Fibroblast of pulmonary artery (primary cell): ENCODE data around the gene GTF2H2C.
"Not testable (repeated sequence)": the region's sequence is repeated elsewhere in the genome, so short reads cannot be mapped to it uniquely, and the experiment has no call there.

Source experiments
- DNase-seq: peaks from one replicate; pipeline ENCODE4 v3.0.0-alpha.2; 2010; ENCODE audit warnings: low read depth
- H3K4me3 ChIP-seq: replicated peaks from 2 replicates; pipeline ENCODE4 v1.5.1; 2011; ENCODE audit warnings: low read depth, mild to moderate bottlenecking, control low read depth, low read length, moderate library complexity
- TF ChIP-seq, protein P1 (sequence below): IDR thresholded peaks from 2 replicates; pipeline ENCODE4 v1.5.1; 2011; ENCODE audit warnings: mild to moderate bottlenecking, control low read depth, low read length, inconsistent platforms; ENCODE audit errors: missing control alignments

The GTF2H2C gene

DNA sequence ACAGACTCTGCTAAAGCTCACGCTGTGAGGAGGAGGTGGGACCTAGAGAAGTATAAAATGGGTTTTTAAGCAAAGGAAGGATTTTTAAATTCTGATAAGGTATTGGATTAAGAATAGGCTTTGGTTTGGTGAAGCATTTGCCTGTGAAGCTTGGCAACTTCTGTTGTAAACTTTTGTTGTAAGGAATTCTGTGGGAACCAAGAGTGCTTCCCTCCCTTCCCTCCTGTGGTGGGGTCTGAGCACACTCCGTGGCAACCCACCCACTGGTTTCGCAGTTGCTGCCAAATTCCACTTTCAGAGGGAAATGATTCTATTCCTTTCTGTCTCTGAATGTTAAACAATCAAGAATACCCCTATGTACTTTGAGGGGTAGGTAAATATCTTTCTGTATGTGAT is 28.6 kb upstream of the GTF2H2C start:
- TF ChIP-seq, protein P1, sequence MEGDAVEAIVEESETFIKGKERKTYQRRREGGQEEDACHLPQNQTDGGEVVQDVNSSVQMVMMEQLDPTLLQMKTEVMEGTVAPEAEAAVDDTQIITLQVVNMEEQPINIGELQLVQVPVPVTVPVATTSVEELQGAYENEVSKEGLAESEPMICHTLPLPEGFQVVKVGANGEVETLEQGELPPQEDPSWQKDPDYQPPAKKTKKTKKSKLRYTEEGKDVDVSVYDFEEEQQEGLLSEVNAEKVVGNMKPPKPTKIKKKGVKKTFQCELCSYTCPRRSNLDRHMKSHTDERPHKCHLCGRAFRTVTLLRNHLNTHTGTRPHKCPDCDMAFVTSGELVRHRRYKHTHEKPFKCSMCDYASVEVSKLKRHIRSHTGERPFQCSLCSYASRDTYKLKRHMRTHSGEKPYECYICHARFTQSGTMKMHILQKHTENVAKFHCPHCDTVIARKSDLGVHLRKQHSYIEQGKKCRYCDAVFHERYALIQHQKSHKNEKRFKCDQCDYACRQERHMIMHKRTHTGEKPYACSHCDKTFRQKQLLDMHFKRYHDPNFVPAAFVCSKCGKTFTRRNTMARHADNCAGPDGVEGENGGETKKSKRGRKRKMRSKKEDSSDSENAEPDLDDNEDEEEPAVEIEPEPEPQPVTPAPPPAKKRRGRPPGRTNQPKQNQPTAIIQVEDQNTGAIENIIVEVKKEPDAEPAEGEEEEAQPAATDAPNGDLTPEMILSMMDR = no peak
- DNase-seq = no peak

DNA sequence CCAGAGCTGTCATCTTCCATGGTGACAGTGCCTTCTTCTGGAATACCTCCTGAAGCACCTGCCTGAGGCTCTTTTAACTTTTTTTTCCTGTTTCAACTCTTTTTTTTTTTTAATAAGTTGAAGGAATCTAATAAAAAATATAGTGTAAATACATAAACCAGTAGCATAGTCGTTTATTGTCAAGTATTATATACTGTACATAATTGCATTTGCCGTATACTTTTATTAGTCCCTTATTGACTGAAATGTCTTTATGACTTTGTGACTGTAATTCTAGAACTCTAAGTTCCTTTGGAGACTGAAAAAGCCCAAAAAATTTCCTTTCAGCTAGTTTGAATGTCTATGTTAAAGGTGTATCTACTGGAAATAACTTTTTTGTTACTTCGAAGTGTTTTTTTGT is 22.1 kb upstream of the GTF2H2C start:
- not testable (repeated sequence) for H3K4me3 ChIP-seq, DNase-seq

More for the DNA sequence above, 28.6 kb upstream of the GTF2H2C start:
- H3K4me3 ChIP-seq = no peak overlapping the region

DNA sequence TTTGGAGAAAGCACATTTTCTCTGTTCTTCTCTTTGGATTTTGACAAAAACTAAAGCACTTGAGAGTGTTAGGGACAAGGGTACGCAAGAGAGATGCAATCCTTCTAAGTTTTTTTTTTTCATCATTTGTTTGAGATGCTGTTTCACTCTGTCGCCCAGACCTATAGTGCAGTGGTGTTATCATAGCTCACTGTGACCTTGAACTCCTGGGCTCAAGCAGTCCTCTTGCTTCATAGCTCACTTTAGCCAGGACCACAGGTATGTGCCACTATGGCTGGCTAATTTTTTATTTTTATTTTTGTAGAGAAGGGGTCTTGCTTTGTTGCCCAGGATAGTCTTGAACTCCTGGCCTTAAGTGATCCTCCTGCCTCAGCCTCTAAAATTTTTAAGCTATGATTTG is 21.3 kb upstream of the GTF2H2C start:
- not testable (repeated sequence) for DNase-seq, H3K4me3 ChIP-seq

DNA sequence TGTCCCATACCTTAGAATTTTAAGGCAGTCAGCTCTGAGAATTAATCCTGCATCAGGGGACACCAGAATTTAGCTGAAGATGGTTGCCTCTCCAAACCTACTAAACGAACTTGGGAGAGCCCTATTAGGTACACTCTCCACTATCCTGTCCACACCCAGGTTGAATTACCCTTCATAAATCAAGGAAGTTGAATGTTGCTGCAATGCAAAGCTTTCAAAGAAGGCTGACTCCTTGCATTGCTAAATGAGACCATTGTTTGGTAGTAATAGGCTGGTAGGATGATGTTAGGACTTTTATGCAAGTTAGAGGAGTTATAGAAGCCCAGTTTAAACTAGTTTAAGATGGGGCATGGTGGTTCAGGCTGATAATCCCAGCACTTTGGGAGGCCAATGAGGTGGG is 18.6 kb upstream of the GTF2H2C start:
- not testable (repeated sequence) for H3K4me3 ChIP-seq, DNase-seq

DNA sequence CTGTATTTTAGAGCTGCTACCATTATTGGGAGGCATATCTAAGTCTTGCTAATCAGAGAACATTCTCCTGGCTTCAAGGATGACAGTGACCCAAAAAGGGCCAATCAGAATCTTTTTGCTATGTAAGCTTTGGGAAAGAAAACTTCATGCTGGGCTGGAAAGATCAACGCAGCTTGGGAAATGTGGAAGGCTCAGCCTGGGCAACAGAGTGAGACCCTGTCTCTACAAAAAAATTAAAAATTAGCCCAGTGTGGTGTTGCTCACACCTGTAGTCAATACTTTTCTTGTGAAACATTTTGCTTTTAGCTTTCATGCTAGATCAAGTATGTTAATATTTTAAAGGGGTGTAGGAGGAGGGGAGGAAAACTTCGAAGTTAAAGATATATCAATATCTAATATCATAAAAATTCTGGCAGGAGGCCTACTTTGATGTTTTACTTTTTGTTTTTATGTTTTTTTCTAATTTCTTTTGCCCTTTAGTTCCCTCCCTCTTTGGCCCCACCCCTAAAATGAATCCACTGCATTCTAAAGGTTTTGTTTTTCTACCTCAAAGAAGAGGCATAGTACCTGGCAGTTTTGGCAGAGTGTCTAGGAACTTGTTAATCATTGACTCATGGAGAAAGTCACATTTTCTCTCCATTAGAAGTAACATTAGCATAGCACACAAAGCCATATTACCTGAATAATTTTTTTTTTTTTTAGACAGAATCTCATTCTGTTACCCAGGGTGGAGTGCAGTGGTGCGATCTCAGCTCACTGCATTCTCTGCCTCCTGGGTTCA is 17.0 kb upstream of the GTF2H2C start:
- H3K4me3 ChIP-seq, DNase-seq: not testable (repeated sequence)

DNA sequence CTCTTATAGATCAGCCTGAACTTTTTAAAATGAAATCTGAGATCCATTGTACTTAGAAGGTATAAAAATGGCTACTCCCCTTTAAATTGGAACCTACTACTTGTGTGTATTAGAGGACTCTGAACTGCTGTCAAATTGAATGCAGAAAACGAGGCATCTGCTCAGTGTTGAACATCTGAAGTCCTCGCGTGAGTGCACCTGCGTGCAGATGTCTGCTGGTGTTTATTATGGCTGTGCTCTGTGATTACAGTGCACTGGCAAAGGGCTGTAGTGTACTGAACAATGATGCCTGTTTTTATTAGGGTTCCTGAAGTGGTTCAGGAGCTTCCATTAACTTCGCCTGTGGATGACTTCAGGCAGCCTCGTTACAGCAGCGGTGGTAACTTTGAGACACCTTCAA is 15.4 kb upstream of the GTF2H2C start:
- not testable (repeated sequence) for DNase-seq, H3K4me3 ChIP-seq

DNA sequence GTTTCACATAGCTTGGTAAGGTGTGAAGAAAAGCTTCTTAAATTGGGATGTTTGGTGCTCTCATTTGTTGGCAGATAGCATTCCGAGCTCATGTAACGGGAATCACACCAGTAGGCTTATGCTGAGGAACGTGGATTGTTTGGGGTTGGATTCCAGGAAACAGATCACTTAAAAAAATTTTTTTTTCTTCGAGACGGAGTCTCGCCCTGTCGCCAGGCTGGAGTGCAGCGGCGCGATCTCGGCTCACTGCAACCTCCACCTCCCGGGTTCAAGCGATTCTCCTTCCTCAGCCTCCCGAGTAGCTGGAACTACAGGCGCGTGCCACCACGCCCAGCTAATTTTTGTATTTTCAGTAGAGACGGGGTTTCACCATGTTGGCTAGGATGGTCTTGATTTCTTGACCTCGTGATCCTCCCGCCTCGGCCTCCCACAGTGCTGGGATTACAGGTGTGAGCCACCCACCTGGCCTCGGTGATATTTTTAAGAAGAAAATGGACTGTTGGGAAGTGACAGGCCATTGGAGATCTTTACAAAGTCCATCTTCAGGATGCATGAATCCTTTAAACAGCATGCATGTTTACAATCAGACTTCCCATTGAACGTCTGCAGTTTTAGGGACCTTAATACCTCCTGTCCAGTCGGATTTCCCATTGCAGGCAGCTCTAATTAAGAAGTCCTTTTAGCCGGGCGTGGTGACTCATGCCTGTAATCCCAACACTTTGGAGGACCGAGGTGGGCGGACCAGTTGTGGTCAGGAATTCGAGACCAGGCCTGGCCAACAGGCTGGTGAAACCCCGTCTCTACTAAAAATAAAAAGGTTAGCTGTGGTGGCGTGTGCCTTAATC is 818 bp downstream of the GTF2H2C start:
- peak overlapping the region; percentile 47 for H3K4me3 ChIP-seq
- not testable (repeated sequence) for DNase-seq

DNA sequence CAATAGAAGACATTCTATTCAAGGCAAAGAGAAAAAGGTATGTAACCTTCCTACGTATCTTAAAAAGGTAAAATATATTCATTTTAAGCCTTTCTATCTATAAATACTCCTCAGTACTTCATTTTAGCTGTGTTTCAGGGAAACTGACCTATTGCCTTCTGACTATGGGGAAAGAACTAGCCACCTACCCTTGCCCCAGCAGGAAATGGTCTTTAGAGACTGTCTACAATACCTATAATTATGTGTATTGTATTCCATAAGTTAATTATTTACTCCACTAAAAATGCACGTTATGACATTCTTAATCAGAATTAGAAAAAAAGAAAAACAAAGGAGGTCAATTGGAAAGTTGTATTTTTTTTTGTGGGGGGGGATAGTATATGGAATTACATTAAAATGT is 6.2 kb downstream of the GTF2H2C start:
- DNase-seq, H3K4me3 ChIP-seq: not testable (repeated sequence)

DNA sequence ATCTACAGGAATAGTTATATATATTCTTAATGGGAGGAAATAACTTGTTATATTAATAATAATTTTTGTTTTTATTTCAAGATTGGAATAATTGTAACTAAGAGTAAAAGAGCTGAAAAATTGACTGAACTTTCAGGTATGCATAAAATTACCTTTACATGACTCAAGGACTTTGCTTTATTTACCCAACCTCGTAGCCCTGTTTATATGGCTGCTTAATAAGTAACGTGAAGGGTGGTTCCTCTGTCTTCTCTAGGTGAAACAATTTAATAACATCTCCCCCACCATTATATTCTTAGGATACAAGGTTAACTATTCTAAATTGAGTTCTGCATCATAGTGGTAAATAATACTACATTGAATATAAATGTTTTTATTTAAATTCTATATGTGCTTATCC is 8.1 kb downstream of the GTF2H2C start:
- not testable (repeated sequence) for H3K4me3 ChIP-seq, DNase-seq

DNA sequence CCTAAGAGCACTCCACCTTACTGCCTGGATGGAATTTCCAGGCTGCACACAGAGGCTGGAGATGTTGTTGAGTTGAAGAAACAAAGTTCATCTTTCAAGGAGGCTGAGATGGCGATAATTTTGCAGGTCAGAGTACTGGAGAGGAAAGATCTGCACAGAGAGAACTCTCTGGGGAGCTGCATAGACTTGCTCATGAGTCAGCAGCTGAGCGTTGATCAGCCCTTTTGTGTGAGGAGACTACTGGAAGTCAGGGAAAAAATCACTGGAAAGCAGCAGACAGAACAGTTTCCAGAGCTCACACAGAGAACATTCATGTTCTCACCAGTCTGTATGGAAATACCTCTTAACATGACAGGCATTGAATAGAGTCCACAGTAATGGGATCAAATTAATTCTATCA is 23.4 kb downstream of the GTF2H2C start:
- not testable (repeated sequence) for DNase-seq, H3K4me3 ChIP-seq

DNA sequence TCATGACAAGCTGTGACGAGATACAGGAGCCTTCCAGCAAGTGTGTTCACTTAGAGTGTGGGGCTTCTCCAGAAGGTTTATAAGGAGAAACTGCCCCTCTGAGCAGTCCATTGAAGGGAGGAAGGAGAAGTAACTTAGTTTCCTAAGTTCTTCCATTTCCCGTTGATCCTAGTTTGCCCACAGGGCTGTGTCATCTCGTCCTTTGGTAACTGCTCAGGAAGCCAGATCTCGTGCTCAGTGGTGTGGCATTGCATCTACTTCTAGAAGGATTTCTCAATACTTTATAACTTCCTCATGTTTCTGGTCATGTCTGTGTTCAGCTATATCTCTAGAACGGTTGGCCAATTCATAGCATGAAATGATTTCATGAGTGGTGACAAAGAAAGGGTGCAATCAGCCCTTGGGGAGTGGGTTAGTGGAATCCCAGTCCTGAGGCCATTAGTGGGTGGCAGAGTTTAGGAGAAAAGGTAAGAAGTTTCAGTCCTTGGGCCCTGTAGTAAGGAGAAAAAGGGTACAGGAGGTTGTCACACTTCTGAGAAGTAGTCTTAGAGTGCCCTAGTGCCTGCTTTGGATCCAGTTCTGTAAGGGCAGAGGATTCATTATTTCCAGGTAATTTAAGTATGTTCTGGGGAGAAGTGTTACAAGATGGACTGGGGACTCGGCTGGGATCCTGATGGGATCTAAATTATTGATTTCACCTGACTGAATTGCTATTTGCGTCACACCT is 36.3 kb downstream of the GTF2H2C start:
- not testable (repeated sequence) for DNase-seq, H3K4me3 ChIP-seq

DNA sequence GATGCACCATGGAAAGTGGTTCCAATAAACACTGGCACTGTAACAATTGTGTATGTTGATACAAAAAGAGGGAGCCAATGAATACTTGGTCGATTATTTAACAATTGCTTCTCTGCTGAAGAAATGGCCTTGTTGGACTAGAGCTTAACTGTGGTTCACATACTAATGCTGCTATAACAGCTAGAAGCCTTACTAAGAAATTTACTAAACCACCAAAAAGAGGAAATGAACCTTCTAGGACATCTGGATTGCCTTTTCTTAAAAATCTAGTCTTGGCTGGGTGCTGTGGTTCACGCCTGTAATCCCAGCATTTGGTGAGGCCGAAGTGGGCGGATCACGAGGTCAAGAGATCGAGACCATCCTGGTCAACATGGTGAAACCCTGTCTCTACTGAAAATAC is 42.0 kb downstream of the GTF2H2C start:
- DNase-seq, H3K4me3 ChIP-seq: not testable (repeated sequence)

DNA sequence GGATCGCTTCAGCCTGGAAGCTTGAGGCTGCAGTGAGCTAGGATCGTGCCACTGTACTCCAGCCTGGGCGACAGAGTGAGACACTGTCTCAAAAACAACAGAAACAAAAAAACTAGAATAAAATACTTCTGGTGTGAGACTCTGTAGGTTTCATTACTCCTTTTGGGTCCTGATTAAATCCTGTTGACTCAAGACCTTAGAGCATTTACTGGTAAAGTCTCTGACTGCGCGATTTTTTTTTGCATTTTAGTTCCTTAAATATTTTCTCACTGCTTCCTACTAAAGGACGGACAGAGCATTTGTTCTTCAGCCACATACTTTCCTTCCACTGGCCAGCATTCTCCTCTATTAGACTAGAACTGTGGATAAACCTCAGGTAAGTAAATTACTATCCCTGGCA is 46.8 kb downstream of the GTF2H2C start:
- not testable (repeated sequence) for DNase-seq, H3K4me3 ChIP-seq

DNA sequence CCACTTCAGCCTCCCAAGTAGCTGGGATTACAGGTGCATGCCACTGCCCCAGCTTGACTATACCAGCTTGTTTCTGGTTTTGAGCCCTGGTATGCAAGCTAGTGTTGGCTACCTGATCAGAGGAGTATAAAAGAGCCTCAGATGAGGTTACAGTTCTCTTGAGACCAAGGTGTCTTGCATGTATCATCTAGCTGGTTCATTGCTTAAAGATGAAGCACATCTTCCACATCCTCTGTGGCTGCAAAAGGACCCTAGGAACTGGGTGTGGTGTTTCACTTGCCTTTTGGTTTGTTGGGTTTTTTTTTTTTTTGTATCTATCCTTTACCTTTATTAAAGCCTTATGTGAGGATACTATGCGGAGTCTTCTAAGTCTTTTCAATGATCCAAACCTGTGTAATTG is 47.8 kb downstream of the GTF2H2C start:
- not testable (repeated sequence) for DNase-seq, H3K4me3 ChIP-seq

DNA sequence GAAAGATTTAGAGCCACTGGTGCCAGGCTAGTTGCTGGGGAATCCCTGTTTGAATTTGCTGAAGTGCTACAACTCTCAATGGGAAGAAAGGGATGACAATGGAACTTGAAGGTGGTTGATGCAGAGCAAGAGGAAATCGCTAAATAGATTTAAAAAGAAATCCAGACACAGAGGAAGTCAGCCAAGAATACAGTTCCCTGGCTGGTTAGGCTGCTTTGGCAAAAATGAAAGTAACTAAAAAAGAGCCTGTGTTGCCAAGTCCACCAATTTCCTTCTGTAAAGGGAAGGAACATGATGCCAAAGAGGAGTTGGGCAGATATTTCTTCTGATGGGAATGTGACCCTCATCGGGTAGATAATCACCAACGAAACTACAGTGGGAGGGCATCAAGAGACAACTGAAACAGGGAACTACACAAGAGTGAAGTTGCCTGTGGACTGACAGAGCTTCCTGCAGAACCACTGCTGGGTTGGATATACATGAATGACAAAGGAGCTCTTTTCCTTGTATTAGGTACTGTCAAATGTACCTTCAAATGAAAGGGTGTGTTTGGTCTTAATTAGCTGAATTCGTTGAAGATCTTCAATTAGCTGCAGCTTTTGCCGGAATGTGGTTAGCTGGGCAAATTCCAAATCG is 49.0 kb downstream of the GTF2H2C start:
- H3K4me3 ChIP-seq, DNase-seq: not testable (repeated sequence)

DNA sequence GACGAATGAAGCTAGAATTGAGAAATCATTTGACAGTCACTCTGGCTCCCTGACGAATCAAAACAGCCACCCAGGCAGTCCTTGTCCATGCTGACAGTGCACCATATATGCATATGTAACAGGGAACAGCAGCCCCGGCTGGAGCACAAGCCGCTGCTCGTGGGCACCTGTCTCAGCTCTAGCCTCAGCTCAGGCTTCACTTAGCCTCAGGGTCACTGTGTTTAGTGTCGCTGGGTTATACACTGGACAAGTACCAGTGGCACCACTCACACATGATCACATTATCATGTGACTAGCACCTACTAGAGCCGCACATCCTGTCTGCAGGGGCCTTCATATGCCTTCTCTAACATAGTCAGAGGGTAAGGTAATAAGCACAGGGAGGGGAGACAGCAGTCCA is 54.9 kb downstream of the GTF2H2C start:
- not testable (repeated sequence) for H3K4me3 ChIP-seq, DNase-seq

DNA sequence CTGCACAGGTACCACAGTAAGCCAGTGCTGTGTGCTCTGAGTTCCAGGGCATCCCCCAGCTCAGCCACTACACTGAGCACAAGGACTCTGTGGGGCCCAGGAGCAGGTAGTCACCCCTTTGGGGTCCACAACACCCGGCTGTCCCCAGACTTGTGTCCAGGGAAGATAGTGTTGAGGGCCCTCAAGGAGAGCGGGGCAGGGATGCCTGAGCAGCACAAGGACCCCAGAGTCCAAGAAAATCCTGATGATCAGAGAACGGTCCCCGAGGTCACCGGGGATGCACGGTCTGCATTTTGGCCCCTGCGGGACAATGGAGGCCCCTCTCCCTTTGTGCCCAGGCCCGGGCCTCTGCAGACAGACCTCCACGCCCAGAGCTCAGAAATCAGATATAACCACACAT is 71.9 kb downstream of the GTF2H2C start:
- DNase-seq, H3K4me3 ChIP-seq: not testable (repeated sequence)
